Activated CD4-positive, alpha-beta T cell treated with anti-CD3 and anti-CD28 coated beads, Interleukin-2, amount 50 U/mL, for 1 hour (primary cell): ENCODE results near the gene FCRLB.
"Not testable (repeated sequence)": the region's sequence is repeated elsewhere in the genome, so short reads cannot be mapped to it uniquely, and the experiment has no call there.

ENCODE experiments used
- DNase-seq: peaks from one replicate; pipeline ENCODE4 v3.0.0-alpha.2; 2020

FCRLB gene

DNA sequence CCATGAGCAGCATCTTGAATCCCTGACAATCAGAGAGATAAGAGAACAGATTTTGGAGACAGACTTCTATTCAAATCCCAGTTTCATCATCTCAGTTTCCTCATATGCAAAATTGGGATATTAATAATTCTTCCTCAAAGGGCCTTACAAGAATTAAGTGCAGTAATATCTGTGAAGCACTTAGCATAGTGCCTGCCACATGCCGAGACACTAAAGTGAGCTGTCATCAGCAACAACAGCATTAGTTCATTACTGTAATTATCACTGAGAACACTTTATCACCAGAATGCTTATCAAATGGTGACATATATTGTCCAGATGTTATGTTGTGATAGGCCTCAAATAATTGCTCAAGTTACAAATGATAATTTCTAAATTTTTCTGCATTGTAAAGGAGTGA, 922 bp upstream of the FCRLB start:
- no peak for DNase-seq

DNA sequence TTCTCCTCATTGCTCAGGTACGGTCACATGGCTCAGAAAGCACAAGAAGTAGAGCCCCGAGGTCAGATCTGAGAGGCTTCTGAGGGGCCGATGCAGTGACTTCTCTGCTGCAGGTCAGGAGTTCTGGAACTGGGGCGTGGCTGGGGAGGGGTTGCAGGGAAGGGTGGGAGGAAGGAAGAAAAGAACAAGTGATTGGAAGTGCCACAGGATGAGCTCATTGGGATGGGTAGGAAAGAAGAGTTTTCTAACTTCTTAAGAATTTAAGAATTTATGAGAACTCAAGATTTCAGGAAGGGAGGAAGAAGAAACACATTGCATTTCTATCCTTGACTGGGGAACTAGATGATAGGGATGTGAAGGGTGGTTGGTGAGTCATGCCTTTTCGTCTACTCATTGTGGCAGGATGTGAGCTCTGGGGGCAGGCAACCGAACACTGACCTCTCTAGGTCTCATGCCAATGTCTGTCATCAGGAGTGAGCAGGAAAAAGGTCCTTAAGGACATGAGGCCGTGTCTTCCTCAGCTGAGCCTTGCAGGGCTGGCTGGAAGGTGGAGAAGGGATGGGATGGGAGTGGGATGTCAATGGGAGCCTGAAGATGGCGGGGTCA, 497 bp downstream of the FCRLB start:
- no peak for DNase-seq

DNA sequence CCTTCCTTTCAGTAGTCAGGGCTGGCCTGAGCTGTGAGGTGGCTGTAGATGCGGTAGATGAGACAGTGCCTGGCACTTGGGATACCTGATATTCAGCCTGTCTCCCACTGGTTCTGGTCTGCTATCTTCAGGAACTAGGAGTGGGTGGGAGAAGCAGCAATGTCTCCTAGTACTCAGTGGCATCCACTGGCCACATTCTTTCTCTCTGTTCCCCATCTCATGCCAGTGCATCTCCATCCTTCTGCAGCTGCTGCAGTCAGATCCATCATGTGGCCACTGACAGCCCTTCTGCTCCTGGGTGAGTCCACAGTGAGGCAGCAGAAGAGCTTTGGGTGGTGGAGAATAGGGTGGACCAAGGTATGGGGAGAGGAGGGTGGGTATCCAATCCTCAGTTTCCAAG, 1.1 kb downstream of the FCRLB start:
- DNase-seq: no peak

DNA sequence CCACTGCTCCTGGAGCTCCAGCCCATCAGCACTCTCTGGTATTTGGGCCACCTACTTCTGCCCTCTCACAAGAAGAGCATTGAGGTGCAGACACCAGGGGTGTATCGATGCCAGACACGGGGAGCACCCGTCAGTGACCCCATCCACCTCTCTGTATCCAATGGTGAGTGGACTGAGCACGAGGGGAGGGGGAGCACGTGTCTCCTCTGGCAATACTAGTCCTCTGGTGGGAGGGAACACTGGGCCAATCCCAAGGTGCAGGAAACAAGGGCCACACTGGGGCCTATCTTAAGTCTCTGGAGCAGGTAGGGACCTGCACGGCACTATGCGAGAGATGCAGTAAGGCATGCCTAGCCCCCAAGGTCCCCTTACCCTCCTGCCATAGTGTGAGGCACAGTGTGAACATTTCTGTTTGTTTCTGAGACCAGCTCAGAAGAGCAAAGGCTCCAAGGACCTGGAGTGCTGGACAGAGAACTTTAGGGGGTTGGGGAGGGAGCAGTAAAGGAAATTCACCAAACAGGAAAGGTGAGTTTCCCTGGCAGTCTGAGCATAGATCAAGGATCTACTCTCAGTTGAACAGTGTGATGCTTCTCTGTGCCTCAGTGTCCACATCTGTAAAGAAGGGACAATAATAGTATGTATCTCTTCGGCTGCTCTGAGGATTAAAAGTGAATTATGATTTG, 2.3 kb downstream of the FCRLB start:
- no peak for DNase-seq

DNA sequence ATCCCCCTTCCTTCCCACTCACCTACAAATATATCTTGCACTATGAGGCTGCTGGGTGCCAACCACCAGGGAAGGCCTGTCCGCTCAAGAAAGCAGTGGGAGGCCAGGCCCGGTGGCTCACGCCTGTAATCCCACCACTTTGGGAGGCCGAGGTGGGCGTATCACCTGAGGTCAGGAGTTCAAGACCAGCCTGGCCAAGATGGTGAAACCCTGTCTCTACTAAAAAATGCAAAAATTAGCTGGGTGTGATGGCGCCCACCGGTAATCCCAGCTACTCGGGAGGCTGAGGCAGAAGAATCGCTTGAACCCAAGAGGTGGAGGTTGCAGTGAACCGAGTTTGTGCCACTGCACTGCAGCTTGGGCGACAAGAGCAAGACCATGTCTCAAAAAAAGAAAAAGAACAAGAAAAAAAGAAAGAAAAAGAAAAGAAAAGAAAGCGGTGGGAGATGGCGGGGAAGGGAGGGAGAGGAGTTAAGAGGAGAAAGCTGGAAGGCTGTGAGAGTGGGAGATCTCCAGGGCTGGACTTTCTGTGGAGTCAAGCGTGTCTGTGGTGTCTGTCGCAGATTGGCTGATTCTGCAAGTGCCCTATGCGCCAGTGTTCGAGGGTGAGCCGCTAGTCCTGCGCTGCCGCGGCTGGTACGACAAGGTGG, 4.0 kb downstream of the FCRLB start:
- not testable (repeated sequence) for DNase-seq

DNA sequence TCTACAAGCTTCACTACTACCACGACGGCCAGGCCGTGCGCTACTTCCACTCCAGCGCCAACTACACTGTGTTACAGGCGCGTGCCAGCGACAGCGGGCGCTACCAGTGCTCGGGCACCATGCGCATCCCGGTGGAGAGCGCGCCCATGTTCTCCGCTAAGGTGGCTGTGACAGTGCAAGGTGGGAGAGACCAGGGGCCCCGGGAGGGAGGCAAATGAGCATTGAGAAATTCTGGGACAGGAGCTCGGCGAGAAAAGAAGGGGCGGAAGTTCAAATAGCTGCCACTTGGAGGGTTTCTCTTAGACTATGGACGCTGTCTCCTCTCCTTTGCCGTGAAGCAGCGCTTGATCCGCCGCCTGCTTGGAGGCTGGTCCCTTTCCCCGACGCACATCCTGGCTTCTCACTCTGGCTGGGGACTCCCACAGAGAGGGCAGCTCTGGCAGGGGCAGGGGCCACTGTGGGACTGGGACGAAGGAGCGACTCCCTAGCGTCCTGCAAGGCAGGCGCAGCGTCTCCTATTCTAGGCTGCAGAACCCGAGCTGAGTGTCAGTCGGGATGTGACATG, 4.6 kb downstream of the FCRLB start:
- DNase-seq: peak; percentile 22

DNA sequence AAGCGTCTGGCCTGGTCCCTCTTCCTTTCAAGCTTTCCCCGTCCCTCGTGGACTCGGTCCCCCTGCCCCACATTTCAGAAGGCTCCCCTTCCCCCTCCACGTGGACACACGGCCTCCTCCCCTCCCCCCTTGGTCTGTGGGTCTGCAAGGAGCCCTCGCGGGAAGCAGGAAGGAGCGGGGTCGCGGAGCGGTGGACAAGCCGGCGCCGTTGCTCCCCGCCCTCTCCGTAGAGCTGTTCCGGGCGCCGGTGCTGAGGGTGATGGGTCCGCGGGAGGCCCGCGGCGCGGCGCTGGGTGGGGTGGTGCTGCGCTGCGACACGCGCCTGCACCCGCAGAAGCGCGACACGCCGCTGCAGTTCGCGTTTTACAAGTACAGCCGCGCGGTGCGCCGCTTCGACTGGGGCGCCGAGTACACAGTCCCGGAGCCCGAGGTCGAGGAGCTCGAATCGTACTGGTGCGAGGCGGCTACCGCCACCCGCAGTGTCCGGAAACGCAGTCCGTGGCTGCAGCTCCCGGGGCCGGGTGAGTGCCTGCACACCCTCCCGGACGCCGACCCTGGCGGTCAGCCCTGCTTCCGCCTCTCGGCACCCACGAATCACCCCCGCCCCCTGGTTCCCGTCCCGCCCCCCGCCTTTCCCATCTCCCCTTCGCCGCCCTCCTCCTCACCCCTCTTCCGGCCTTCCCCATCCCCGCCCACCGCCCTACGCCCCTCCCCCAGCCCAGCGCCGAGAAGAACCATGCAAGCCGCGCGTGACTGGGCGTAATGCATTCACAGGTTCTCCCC, 5.3 kb downstream of the FCRLB start:
- peak; percentile 62 for DNase-seq

DNA sequence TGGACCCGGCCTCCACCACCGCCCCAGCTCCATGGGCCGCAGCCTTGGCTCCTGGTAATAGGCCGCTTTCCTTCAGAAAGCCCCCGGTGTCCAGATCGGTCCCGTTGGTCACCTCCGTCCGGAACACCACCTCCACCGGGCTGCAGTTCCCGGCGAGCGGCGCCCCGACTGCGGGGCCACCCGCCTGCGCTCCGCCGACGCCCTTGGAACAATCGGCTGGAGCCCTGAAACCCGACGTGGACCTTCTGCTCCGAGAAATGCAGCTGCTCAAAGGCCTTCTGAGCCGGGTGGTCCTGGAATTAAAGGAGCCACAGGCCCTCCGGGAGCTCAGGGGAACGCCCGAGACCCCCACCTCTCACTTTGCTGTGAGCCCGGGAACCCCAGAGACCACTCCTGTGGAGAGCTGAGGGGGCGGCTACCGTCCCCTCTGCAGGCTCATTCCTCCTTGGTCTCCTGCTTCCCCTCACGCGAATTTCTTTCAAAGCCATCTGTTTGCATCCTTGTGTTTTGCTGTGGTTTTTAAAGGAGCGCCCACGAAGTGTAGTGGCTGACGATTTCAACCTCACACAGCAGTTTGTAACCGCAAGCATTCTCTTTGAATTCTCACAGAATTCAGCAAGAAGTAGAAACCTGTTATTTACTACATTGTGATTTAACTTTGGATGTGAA, 6.0 kb downstream of the FCRLB start:
- DNase-seq: peak; percentile 18

DNA sequence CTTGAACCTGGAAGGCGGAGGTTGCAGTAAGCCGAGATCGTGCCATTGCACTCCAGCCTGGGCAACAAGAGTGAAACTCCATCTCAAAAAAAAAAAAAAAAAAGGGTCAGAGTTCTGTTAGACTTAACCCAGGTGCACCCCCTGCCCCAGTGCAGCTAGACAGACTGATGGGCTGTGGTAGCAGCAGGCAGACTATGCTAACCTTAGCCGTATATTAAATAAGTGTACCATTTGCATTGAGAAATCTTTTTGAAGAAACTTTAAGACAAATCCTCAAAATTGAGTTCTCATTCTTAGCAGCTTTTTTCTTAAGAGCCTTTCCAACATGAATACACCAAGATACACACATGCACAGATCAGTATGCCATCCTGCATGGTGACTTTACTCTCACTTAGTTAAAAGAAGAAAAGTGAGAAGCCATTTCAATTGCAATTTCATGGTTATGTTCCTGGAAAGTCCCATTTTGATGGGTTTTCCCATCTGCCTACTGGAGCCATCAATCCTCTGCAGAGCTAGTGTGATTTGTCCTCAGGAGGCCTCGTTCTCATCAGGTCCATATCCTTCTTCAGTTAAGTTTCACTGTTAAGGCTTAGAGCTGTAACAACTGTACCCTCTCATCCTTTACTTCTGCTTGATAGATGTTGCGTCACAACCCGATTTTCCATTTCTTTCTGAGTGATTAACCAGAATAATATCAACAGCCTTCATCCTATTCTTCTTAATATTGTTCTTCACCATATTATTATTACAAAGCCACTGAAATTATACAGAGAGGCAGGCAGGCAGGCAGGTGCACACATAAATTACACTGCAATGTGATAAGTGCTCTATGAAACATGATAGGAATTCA, 7.3 kb downstream of the FCRLB start:
- DNase-seq: no peak

DNA sequence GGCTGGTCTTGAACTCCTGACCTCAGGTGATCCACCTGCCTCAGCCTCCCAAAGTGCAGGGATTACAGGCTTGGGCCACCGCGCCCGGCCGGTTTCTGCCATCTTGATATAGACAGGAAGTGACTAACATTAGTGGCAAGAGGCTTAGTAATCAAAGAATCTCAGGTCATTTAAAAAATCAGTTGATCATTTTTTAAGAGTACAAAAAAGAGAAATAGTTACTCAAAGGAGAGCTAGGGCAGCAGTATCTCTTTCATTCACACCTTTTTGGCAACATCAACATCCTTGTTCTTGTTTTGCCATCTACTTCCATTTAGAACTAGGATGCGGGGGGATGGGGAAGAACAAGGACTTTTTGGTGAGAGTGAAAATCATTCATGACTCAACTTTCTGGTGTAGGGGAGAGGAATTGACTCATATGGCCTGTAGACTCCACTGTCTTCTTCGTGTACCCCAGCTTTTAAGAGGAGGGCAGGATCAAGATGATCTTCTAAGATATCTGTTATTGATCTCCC, 8.8 kb downstream of the FCRLB start:
- DNase-seq: no peak

DNA sequence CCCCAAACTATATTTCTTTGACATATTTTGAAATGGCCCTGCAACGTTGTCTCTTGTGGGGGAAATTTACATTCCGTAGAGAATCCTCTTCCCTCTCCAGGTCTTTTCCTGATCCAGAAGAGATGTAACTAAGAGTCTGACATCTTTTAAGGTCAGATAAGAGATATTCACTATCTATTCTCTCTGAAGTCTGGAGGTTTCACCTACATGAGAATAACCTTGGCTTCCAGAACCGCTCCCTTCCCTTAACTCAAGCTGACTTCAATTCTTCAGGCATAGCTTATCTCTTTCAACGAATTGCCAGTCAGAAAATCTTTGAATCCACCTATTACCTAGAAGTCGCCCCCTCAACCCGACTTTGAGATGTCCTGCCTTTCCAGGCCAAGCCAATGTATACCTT, 9.9 kb downstream of the FCRLB start:
- no peak for DNase-seq

DNA sequence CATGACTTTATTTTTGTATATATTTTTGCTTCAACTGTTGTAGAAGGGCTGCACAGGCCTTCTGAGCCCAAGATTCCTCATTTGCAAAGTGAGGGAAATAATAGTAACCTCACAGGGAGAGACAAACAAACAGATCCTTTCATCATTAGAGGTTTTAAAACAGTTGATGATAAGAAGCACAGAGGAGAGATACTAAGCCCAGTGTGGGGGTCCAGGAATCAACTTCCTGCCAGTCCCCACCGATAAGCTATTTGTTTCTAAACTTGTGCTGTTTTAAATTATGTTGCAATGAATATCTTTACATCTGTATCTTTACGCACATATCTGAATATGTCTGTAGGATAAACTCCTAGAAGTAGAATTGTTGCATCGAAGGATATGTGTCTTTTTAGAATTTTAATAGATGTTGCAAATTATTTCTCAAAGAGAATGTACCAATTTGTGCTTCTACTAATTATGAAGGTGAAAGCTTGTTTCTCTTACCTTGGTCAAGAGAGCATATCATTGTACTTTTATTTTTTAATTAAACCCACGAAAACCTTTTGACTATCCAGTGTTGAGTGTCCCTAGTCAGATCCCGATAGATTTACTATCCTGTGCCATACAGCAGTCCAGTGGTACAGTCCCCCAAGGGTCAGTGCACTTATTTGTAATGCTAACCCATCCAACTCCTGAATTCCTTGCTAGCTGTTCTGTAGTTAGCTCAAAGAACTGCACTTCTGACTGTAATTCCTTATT, 10.8 kb downstream of the FCRLB start:
- no peak for DNase-seq

DNA sequence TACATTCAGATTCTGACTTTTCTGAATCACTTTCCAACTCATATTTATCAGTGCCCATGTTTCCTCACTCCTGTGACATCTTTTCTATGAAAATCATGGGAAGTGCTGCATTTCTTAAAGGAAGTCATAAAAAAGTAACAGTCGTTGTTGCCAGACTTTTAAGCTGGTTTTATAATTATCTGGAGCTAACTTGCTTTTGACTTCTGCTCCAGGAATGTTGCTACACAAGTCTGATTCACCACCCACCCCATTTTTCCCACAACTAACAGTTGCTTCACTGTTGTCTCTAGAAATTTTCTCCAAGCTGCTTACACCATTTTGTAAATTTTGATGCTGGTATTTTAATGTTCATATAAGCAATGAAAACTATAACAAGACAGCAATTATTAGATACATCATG, 12.2 kb downstream of the FCRLB start:
- no peak for DNase-seq

DNA sequence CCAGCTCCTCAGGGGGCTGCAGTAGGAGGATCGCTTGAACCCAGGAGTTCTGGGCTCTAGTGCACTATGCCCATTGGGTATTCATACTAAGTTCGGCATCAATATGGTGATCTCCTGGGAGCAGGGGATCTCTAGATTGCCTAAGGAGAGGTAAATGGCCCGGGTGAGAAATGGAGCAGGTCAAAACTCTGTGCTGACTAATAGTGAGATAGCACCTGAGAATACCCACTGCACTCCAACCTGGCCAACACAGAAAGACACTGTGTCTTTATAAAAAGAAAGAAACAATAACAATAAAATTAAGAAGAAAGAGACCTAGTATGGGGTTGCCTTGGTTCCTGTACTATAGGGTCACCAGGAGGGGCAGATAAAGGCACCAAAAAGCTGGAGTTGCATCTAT, 14.5 kb downstream of the FCRLB start:
- DNase-seq: no peak

DNA sequence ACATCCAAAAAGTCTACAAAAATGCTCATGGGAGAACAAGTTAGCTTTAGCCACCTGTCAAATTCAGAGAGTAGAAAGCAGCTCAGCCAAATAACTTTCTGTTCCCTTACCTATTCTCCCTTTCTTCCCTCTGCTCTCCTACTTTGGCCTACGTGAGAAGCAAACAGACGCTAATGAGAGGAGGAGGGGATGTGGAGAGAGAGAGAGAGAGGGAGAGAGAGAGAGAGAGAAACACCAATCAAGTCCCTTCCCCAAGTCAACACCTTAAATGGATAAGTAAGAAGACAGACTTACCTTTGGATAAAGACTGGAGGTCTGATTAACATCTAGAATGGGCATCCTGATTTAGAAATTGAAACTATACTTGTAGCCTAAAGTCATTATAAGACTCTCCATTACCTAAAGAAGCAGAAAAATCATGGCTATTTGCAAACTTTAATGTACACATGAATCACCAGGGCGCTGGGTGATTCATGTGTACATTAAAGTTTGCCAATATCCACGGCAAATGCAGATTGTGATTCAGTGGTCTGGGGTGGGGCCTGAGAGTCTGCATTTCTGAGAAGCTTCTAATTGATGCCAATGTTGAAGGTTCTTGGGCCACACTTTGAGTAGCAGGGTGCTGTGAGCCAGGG, 15.1 kb downstream of the FCRLB start:
- no peak for DNase-seq

DNA sequence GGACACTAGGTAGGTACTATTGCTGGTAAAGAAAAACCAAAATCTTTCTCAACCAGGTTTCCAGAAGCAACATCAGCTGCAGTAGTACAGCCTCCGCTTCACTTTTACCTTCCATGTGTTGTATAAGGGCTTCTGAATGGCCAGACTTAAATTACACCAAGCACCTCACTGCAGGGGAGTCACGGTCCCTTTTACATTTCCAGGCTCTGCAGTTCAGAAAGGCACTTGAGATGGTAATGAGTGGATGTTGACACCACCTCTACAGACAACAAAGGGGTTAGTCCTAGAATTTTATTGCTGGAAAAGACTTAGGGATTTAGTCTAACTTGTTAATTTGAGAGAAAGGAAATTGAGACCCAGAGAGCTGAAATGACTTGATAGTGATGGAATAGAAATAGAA, 16.3 kb downstream of the FCRLB start:
- no peak for DNase-seq

DNA sequence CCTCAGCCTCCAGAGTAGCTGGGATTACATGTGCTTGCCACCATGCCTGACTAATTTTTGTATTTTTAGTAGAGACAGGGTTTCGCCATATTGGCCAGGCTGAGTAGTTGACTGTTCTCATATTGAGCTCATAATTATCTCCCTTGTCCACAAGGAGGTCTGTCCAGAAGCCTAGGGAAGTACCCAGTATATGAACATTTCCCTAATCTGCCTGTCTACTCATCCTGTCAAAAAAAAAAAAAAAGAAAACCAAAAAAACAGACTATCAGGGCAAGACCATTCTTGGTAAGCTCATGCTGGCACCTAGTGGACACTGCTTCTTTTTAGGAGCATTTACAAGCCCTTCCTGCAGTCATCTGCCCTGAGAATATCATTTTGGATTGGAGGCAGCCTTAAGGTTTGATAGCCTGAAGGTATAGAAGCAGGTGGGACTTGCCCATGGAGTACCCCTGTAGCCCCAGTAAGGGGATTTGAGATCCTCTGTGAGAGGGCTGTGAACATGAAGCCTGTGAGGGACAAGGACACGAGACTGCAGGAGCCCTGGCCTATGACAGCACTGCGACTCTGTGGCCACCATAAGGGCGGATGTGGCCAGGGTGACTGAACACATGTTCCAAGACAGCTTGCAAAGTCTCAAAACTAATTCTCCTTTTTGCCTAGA, 17.4 kb downstream of the FCRLB start:
- DNase-seq: peak; percentile 12

DNA sequence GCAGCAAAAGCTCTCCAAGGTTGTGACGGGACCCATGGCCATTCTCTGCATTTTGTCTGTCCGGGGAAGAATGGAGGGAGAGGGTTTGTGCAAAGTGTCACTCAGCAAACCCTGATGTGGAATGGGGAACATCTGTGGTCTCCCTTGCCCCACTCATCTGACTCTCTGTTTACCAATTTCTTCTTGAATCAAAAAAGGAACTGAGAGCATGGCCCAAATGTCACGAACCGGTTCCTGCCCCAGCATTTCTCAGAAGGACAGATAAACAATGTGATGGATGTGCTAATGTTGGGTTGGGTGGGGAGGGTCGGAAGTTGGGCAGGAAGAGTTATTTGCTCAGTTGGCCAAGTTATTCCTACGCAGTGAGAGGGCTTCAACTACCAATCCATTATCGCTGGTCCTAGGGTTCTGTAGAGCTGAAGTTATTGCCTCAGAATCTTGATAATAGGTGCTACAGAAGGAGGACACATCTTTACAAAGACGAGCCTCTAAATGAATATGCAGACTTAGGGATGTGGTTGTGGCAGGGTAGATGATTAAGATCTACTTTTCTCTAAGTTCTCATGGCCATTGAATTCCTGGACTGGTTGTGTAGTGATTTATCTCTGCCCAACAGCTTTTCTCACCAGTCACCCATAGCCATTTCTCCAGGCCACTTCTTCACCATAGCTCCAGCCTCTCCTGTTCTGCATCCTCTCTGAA, 18.7 kb downstream of the FCRLB start:
- DNase-seq: no peak

DNA sequence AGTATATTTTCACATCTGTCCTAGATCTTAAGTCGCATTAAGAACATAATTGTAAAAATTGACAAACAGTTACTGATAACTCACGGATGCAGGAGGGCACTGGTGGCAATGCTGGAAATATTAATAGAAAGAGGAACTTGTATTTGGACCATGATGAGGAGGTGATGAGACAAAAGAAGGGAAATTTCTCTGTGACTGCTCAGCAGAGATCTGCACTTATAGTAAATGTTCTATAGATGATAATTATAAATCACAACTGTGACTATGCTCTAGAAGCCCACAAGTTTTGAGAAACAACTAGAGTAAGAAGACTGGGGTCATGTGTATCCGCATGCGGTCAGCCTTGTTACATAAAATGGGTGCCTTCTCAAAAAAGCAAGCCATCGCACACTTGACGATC, 19.6 kb downstream of the FCRLB start:
- DNase-seq: no peak
